Myocyte (in vitro differentiated cells): Measurements from ENCODE around the gene PEX7. TPM values are rescaled to one million over a fixed set of nuclear protein-coding genes. Genes with fewer than 3 reads are reported as not detected.
"Not testable (repeated sequence)": the region's sequence is repeated elsewhere in the genome, so short reads cannot be mapped to it uniquely, and the experiment has no call there.

ENCODE experiments used
- DNase-seq: peaks from one replicate; pipeline ENCODE4 v3.0.0-alpha.2; 2012; ENCODE audit warnings: low read depth
- total RNA-seq: library from RNA; depleted of rRNA; stranded (reverse); fragments of >200 nt; gene quantifications from 2 replicates; pipeline ENCODE4 v1.2.3, GENCODE V29; 2014

The PEX7 gene
- total RNA-seq, 1 donor from 2014 or later, result 13.7 TPM

- no peak for DNase-seq
Observed at GRCh38 chr6:136895901-136896300, 73.5 kb downstream of the PEX7 start.

GRCh38 chr6:136897071-136897470 is 74.7 kb downstream of the PEX7 start:
- no peak for DNase-seq

GRCh38 chr6:136901212-136901784 is 78.9 kb downstream of the PEX7 start:
- peak; percentile 2 for DNase-seq

- not testable (repeated sequence) for DNase-seq
Observed at GRCh38 chr6:136904477-136904876, 82.1 kb downstream of the PEX7 start.

- DNase-seq, result no peak
Observed at GRCh38 chr6:136914947-136915346, 92.6 kb downstream of the PEX7 start.

- DNase-seq, result no peak
Observed at GRCh38 chr6:136918706-136919105, 96.3 kb downstream of the PEX7 start.

- peak; percentile 4 for DNase-seq
Observed at GRCh38 chr6:136920216-136920615, 97.8 kb downstream of the PEX7 start.

- DNase-seq, result no peak
Observed at GRCh38 chr6:136920671-136921380, 98.4 kb downstream of the PEX7 start.

GRCh38 chr6:136921381-136921935 is 99.1 kb downstream of the PEX7 start:
- peak; percentile 12 for DNase-seq

- peak; percentile 17 for DNase-seq
Observed at GRCh38 chr6:136921936-136922684, 99.7 kb downstream of the PEX7 start, which contains the start of gene SLC35D3. Gene SLC35D3, plus strand, starts transcription at chr6:136922301. Its CDS starts 128 bp downstream, at chr6:136922429.

GRCh38 chr6:136922685-136923006 is 100.3 kb downstream of the PEX7 start:
- no peak for DNase-seq

- DNase-seq, result no peak
Observed at GRCh38 chr6:136923116-136923953, 100.9 kb downstream of the PEX7 start.

- DNase-seq, result no peak
Observed at GRCh38 chr6:136923954-136924673, 101.7 kb downstream of the PEX7 start.

GRCh38 chr6:136926383-136926782 is 104.0 kb downstream of the PEX7 start:
- DNase-seq, result no peak

- DNase-seq, result peak; percentile 13
Observed at GRCh38 chr6:136927292-136927691, 104.9 kb downstream of the PEX7 start.

GRCh38 chr6:136930528-136930927 is 108.1 kb downstream of the PEX7 start:
- DNase-seq, result peak; percentile 38

GRCh38 chr6:136932599-136932998 is 110.2 kb downstream of the PEX7 start:
- no peak for DNase-seq

- no peak for DNase-seq
Observed at GRCh38 chr6:136945072-136945471, 122.7 kb downstream of the PEX7 start.

GRCh38 chr6:136945711-136946121 is 123.3 kb downstream of the PEX7 start:
- no peak for DNase-seq

- DNase-seq, result no peak
Observed at GRCh38 chr6:136947037-136947436, 124.6 kb downstream of the PEX7 start.
